ENCODE measurements around the gene WDR53.
"Not testable (repeated sequence)": the region's sequence is repeated elsewhere in the genome, so short reads cannot be mapped to it uniquely, and the experiment has no call there.

WDR53 gene

GRCh38 chr3:196568246-196569002 lies at the start of gene WDR53, which contains the start of gene FBXO45:
Gene WDR53 (minus strand): TSS chr3:196568554. CDS start chr3:196561475, 7,079 bp downstream.
Gene FBXO45 (plus strand): TSS chr3:196568660. CDS start chr3:196568985, 325 bp downstream.
- DNase-seq: peak; percentile 91

- DNase-seq: no peak
Measured at GRCh38 chr3:196617256-196617655, 48.9 kb upstream of the WDR53 start.

GRCh38 chr3:196615234-196615633 lies 46.9 kb upstream of the WDR53 start:
- not testable (repeated sequence) for DNase-seq

GRCh38 chr3:196611761-196612483 lies 43.6 kb upstream of the WDR53 start:
- DNase-seq: no peak

GRCh38 chr3:196609805-196610515 lies 41.6 kb upstream of the WDR53 start:
- no peak for DNase-seq

- DNase-seq: peak; percentile 96
Measured at GRCh38 chr3:196609343-196609775, 41.0 kb upstream of the WDR53 start.

- DNase-seq: no peak
Measured at GRCh38 chr3:196608693-196609092, 40.3 kb upstream of the WDR53 start.

- peak; percentile 33 for DNase-seq
Measured at GRCh38 chr3:196604548-196604947, 36.2 kb upstream of the WDR53 start.

- no peak for DNase-seq
Measured at GRCh38 chr3:196603683-196604082, 35.3 kb upstream of the WDR53 start.

- no peak for DNase-seq
Measured at GRCh38 chr3:196602673-196603072, 34.3 kb upstream of the WDR53 start.

- DNase-seq: no peak
Measured at GRCh38 chr3:196600359-196600758, 32.0 kb upstream of the WDR53 start.

GRCh38 chr3:196599734-196600128 lies 31.4 kb upstream of the WDR53 start:
- no peak for DNase-seq

GRCh38 chr3:196597971-196598733 lies 29.8 kb upstream of the WDR53 start:
- DNase-seq: not testable (repeated sequence)

GRCh38 chr3:196596355-196596754 lies 28.0 kb upstream of the WDR53 start:
- DNase-seq: no peak

- DNase-seq: no peak
Measured at GRCh38 chr3:196590279-196590678, 21.9 kb upstream of the WDR53 start.

- DNase-seq: no peak
Measured at GRCh38 chr3:196585044-196585757, 16.8 kb upstream of the WDR53 start.

- no peak for DNase-seq
Measured at GRCh38 chr3:196572389-196572788, 4.0 kb upstream of the WDR53 start.

GRCh38 chr3:196570332-196570731 lies 2.0 kb upstream of the WDR53 start:
- not testable (repeated sequence) for DNase-seq

- DNase-seq: peak; percentile 34
Measured at GRCh38 chr3:196569003-196569516, 706 bp upstream of the WDR53 start.

GRCh38 chr3:196563721-196564225 lies 4.6 kb downstream of the WDR53 start:
- DNase-seq: no peak

- no peak for DNase-seq
Measured at GRCh38 chr3:196559826-196560225, 8.5 kb downstream of the WDR53 start.

Data from stimulated activated CD4-positive, alpha-beta T cell treated with anti-CD3 and anti-CD28 coated beads, Interleukin-12 subunit alpha, Interleukin-12 subunit beta, amount 100 ng/mL, for 4 hours (primary cell).